Mesendoderm (in vitro differentiated cells): ENCODE data around the gene ZBTB8B.
"Not testable (repeated sequence)": the region's sequence is repeated elsewhere in the genome, so short reads cannot be mapped to it uniquely, and the experiment has no call there.

Source experiments
- DNase-seq: peaks from one replicate; pipeline ENCODE4 v3.0.0; 2013
- H2AK5ac ChIP-seq: 2 replicates; pipeline ENCODE4 v1.6.1; 2013; ENCODE audit warnings: low read length, inconsistent platforms
- H2BK120ac ChIP-seq: 2 replicates; pipeline ENCODE4 v1.6.1; 2013; ENCODE audit warnings: low read depth, mild to moderate bottlenecking, low read length, moderate library complexity, mixed read lengths
- H2BK15ac ChIP-seq: replicated peaks from 2 replicates; pipeline ENCODE4 v1.6.1; 2013; ENCODE audit warnings: low read depth, mild to moderate bottlenecking, moderate library complexity
- H2BK5ac ChIP-seq: 2 replicates; pipeline ENCODE4 v1.6.1; 2013; ENCODE audit warnings: low read length, inconsistent platforms
- H3K18ac ChIP-seq: 2 replicates; pipeline ENCODE4 v1.6.1; 2013; ENCODE audit warnings: mild to moderate bottlenecking, low read length, mixed read lengths
- H3K23ac ChIP-seq: one replicate; pipeline ENCODE4 v1.6.1; 2013; ENCODE audit warnings: low read length
- H3K27ac ChIP-seq: 2 replicates; pipeline ENCODE4 v1.5.1; 2013; ENCODE audit warnings: low read depth, mild to moderate bottlenecking, inconsistent platforms, low read length, moderate library complexity
- H3K27me3 ChIP-seq: 2 replicates; pipeline ENCODE4 v1.6.1; 2013; ENCODE audit warnings: low read length, control low read depth, mild to moderate bottlenecking, inconsistent platforms; ENCODE audit not compliant: insufficient read depth, poor library complexity
- H3K36me3 ChIP-seq: 2 replicates; pipeline ENCODE4 v1.6.1; 2013; ENCODE audit warnings: low read length, inconsistent platforms; ENCODE audit not compliant: control insufficient read depth, insufficient read depth
- H3K4ac ChIP-seq: one replicate; pipeline ENCODE4 v1.6.1; 2013; ENCODE audit warnings: low read depth, mild to moderate bottlenecking, low read length, moderate library complexity
- H3K4me1 ChIP-seq: 2 replicates; pipeline ENCODE4 v1.6.1; 2013; ENCODE audit warnings: low read depth, low read length, inconsistent platforms; ENCODE audit not compliant: control insufficient read depth
- H3K4me2 ChIP-seq: 2 replicates; pipeline ENCODE4 v1.6.1; 2013; ENCODE audit warnings: low read length
- H3K4me3 ChIP-seq: 2 replicates; pipeline ENCODE4 v1.5.1; 2013; ENCODE audit warnings: mild to moderate bottlenecking, low read length
- H3K56ac ChIP-seq: one replicate; pipeline ENCODE4 v1.6.1; 2013; ENCODE audit warnings: low read length
- H3K79me1 ChIP-seq: 2 replicates; pipeline ENCODE4 v1.6.1; 2013; ENCODE audit warnings: low read length, inconsistent platforms
- H3K79me2 ChIP-seq: 2 replicates; pipeline ENCODE4 v1.6.1; 2013; ENCODE audit warnings: mild to moderate bottlenecking, low read length; ENCODE audit not compliant: control insufficient read depth, insufficient read depth
- H3K9ac ChIP-seq: 2 replicates; pipeline ENCODE4 v1.6.1; 2013; ENCODE audit warnings: low read length, inconsistent platforms
- H4K5ac ChIP-seq: one replicate; pipeline ENCODE4 v1.6.1; 2013; ENCODE audit warnings: low read length
- H4K8ac ChIP-seq: one replicate; pipeline ENCODE4 v1.6.1; 2013; ENCODE audit warnings: low read depth, mild to moderate bottlenecking, control low read depth, low read length, moderate library complexity
- WGBS: extraction: QIAGEN DNeasy Blood & Tissue Kit; methylation state at CpG from one replicate; pipeline ENCODE4 v1.1.7; 2013; ENCODE audit warnings: low lambda C conversion rate, missing lambda C conversion rate; ENCODE audit not compliant: insufficient coverage; ENCODE audit errors: extremely low coverage; 5-methylcytosine and 5-hydroxymethylcytosine counted together

The ZBTB8B gene

DNA sequence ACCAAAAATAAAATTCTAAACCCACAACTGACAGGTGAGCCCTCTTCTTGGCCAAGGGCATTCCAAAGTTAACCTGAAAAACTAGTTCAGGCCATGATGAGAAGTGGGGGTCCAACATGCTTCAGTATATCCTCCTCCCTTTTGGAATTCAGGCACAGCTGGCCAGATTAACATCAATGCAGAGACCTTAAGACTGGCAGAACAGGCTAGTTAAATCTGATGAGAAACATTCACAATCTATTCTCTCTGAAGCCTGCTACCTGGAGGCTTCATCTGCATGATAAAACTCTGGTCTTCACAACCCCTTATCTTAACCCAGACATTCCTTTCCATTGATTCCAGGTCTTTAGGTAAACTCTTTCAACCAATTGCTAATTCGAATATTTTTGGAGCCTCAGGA, 26.7 kb upstream of the ZBTB8B start:
- no peaks in the 10 kb centered on the region for H3K79me1 ChIP-seq
- H3K9ac ChIP-seq, result no peak overlapping the region
- peak overlapping the region; percentile 64 for H3K56ac ChIP-seq
- H2AK5ac ChIP-seq, result no peak overlapping the region
- H3K36me3 ChIP-seq, result no peaks in the 10 kb centered on the region
- peak overlapping the region; percentile 92 for H2BK5ac ChIP-seq
- no CpG with 5 or more reads among the region's 1 CpG for WGBS
- H2BK15ac ChIP-seq, result no peak overlapping the region
- no peak overlapping the region for H3K18ac ChIP-seq
- H3K27me3 ChIP-seq, result no peaks in the 10 kb centered on the region
- peak; percentile 88 for DNase-seq
- H4K8ac ChIP-seq, result no peak overlapping the region
- no peak overlapping the region for H4K5ac ChIP-seq
- H3K27ac ChIP-seq, result peak overlapping the region; percentile 91
- H3K79me2 ChIP-seq, result no peaks in the 10 kb centered on the region
- no peak overlapping the region for H3K23ac ChIP-seq
- no peak overlapping the region for H3K4me3 ChIP-seq
- peak overlapping the region; percentile 10 for H2BK120ac ChIP-seq
- no peak overlapping the region for H3K4ac ChIP-seq
- H3K4me2 ChIP-seq, result no peak overlapping the region
- H3K4me1 ChIP-seq, result peaks cover 3% of the 10 kb centered on the region

GRCh38 chr1:32438777-32439176, 26.1 kb upstream of the ZBTB8B start:
- H3K56ac ChIP-seq, result peak overlapping the region; percentile 25
- H3K4me1 ChIP-seq, H4K5ac ChIP-seq, H3K79me2 ChIP-seq, H3K4me3 ChIP-seq, H3K4me2 ChIP-seq, H3K36me3 ChIP-seq, H3K27me3 ChIP-seq, H2BK15ac ChIP-seq, H3K9ac ChIP-seq, H3K23ac ChIP-seq, H3K79me1 ChIP-seq, DNase-seq: not testable (repeated sequence)
- peak overlapping the region; percentile 15 for H2AK5ac ChIP-seq
- H3K4ac ChIP-seq, result peak overlapping the region; percentile 18
- H2BK5ac ChIP-seq, result peak overlapping the region; percentile 52
- WGBS, result no CpG with 5 or more reads among the region's 4 CpGs
- peak overlapping the region; percentile 84 for H3K27ac ChIP-seq
- H4K8ac ChIP-seq, result peak overlapping the region; percentile 28
- H2BK120ac ChIP-seq, result peak overlapping the region; percentile 88
- peak overlapping the region; percentile 94 for H3K18ac ChIP-seq

- H3K4ac ChIP-seq, H3K56ac ChIP-seq, H2BK120ac ChIP-seq, H4K5ac ChIP-seq, H3K27me3 ChIP-seq, H2BK15ac ChIP-seq, H3K4me1 ChIP-seq, H3K27ac ChIP-seq, H3K23ac ChIP-seq, DNase-seq, H4K8ac ChIP-seq, H3K4me3 ChIP-seq, H3K18ac ChIP-seq, H3K79me2 ChIP-seq, H3K36me3 ChIP-seq, H3K4me2 ChIP-seq, H3K79me1 ChIP-seq, H2BK5ac ChIP-seq, H2AK5ac ChIP-seq, H3K9ac ChIP-seq: not testable (repeated sequence)
- no CpG with 5 or more reads among the region's 10 CpGs for WGBS
These were observed 23.4 kb upstream of the ZBTB8B start for GRCh38 chr1:32441467-32441866.

GRCh38 chr1:32447469-32448185, 17.2 kb upstream of the ZBTB8B start:
- Histone ChIP-seq H4K8ac (peak overlapping the region; percentile 81), H3K79me2 (no peaks in the 10 kb centered on the region), H2AK5ac (no peak overlapping the region), H3K27ac (peak overlapping the region; percentile 86), H3K56ac (peak overlapping the region; percentile 51), H3K27me3 (no peaks in the 10 kb centered on the region), H4K5ac (no peak overlapping the region), H2BK15ac (peak overlapping the region; percentile 74), H3K9ac (peak overlapping the region; percentile 7), H3K79me1 (no peaks in the 10 kb centered on the region), H3K4me1 (no peaks in the 10 kb centered on the region), H3K4me3 (no peak overlapping the region), H3K4me2 (no peak overlapping the region), H2BK5ac (peak overlapping the region; percentile 7), H3K36me3 (no peaks in the 10 kb centered on the region), H3K18ac (peak overlapping the region; percentile 98), H3K4ac (peak overlapping the region; percentile 76), H3K23ac (no peak overlapping the region), H2BK120ac (peak overlapping the region; percentile 79)
- WGBS, result no CpG with 5 or more reads among the region's 13 CpGs
- peak; percentile 97 for DNase-seq

DNA sequence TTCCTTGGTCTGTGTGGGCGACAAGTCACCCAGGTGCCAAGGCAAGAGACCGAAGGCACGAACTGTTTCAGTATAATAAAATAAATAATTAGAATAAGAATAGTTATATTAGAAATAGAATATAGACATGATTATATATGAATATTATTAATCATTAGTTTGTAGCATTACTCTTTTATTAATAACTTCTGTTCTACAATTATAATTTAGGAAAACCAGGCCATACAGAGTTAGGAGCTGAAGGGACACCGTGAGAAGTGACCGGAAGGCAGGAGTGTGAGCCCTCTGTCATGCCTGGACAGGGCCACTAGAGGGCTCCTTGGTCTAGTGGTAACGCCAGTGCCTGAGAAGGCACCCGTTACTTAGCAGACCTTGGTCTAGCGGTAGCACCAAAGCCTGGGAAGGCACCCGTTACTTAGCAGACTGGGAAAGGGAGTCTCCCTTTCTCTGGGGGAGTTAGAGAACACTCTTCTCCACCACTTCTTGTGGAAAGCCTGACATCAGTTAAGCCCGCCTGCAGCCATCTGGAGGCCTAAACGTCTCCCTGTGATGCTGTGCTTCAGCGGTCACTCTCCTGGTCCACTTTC, 16.6 kb upstream of the ZBTB8B start:
- DNase-seq, result peak; percentile 86
- no CpG with 5 or more reads among the region's 12 CpGs for WGBS
- not testable (repeated sequence) for H3K23ac ChIP-seq, H2BK15ac ChIP-seq, H3K79me1 ChIP-seq, H4K5ac ChIP-seq, H3K27me3 ChIP-seq, H2AK5ac ChIP-seq, H3K4me2 ChIP-seq, H3K4me1 ChIP-seq, H3K79me2 ChIP-seq, H3K36me3 ChIP-seq, H3K9ac ChIP-seq, H2BK5ac ChIP-seq, H3K4me3 ChIP-seq
- Histone ChIP-seq H3K18ac (peak overlapping the region; percentile 98), H2BK120ac (peak overlapping the region; percentile 79), H3K4ac (peak overlapping the region; percentile 52), H3K56ac (peak overlapping the region; percentile 51), H3K27ac (peak overlapping the region; percentile 86), H4K8ac (peak overlapping the region; percentile 81)
